SK-N-SH (cell line): ENCODE results near the gene CAPZA2. TPM values are rescaled to one million over a fixed set of nuclear protein-coding genes. Genes with fewer than 3 reads are reported as not detected.

ENCODE experiments used
- CTCF ChIA-PET: fragments of 300-600, 350-600 bp; formaldehyde crosslinking; extraction: SDS; loops from one replicate; lab custom pipeline; 2021; lab: Yijun Ruan, JAX
- POLR2A ChIA-PET: fragments of 350-600 bp; sonication (Branson Sonifier 250); formaldehyde crosslinking; extraction: SDS; loops from one replicate; lab custom pipeline; 2020; ENCODE audit warnings: antibody characterized with exemption, inconsistent platforms; lab: Yijun Ruan, JAX
- DNase-seq: peaks from one replicate; pipeline ENCODE4 v3.0.0; 2012
- H2AFZ ChIP-seq: fragments of 200-600 bp; sonication (generic); 2 replicates; pipeline ENCODE4 v1.8.1; 2016; ENCODE audit warnings: antibody characterized with exemption, mild to moderate bottlenecking, low read depth
- H3F3A ChIP-seq: fragments of 200-600 bp; sonication (generic); replicated peaks from 2 replicates; pipeline ENCODE3; 2016; ENCODE audit warnings: antibody characterized with exemption, mild to moderate bottlenecking; ENCODE audit not compliant: insufficient read depth
- H3K27ac ChIP-seq, 2 experiments: fragments of 200-500 bp in 1 of 2; fragments of 200-600 bp in 1 of 2; sonication (Bioruptor generic) in 1 of 2; sonication (generic), shearing (Covaris generic) in 1 of 2; 2 replicates each; pipeline versions ENCODE4 v1.5.1 to v1.6.1; 2014 to 2016; ENCODE audit warnings: low read depth in 2 of 2, inconsistent platforms in 1 of 2, low read length in 1 of 2, mild to moderate bottlenecking in 1 of 2, mixed read lengths in 1 of 2
- H3K27me3 ChIP-seq: fragments of 200-600 bp; sonication (generic), shearing (Covaris generic); 2 replicates; pipeline ENCODE4 v1.6.1; 2016; ENCODE audit warnings: mixed run types; ENCODE audit not compliant: insufficient read depth
- H3K36me3 ChIP-seq, 2 experiments: fragments of 200-500 bp in 1 of 2; fragments of 200-600 bp in 1 of 2; sonication (Bioruptor generic) in 1 of 2; sonication (generic) in 1 of 2; replicated peaks in 1 of 2; 2 replicates each; pipeline versions ENCODE3 to v1.5.1; 2014 to 2016; ENCODE audit warnings: low read length in 1 of 2, mild to moderate bottlenecking in 1 of 2; ENCODE audit not compliant: insufficient read depth in 2 of 2, control insufficient read depth in 1 of 2
- H3K4me1 ChIP-seq, 2 experiments: fragments of 200-500 bp in 1 of 2; fragments of 200-600 bp in 1 of 2; sonication (Bioruptor generic) in 1 of 2; sonication (generic), shearing (Covaris generic) in 1 of 2; 2 replicates each; pipeline versions ENCODE4 v1.5.1 to v1.6.1; 2014 to 2016; ENCODE audit warnings: low read depth in 1 of 2, low read length in 1 of 2, mixed run types in 1 of 2; ENCODE audit not compliant: insufficient read depth in 2 of 2, control insufficient read depth in 1 of 2
- H3K4me2 ChIP-seq: fragments of 200-600 bp; sonication (generic), shearing (Covaris generic); 2 replicates; pipeline ENCODE4 v1.6.1; 2017; ENCODE audit warnings: mixed run types
- H3K4me3 ChIP-seq, 2 experiments: fragments of 200-500 bp in 1 of 2; fragments of 200-600 bp in 1 of 2; sonication (Bioruptor generic) in 1 of 2; sonication (generic), shearing (Covaris generic) in 1 of 2; 2 replicates each; pipeline versions ENCODE4 v1.5.1 to v1.8.1; 2014 to 2016; ENCODE audit warnings: low read depth in 2 of 2, inconsistent platforms in 1 of 2, low read length in 1 of 2, mild to moderate bottlenecking in 1 of 2, mixed read lengths in 1 of 2, moderate library complexity in 1 of 2
- H3K79me2 ChIP-seq: fragments of 200-600 bp; sonication (generic); 2 replicates; pipeline ENCODE4 v1.8.1; 2017; ENCODE audit warnings: mild to moderate bottlenecking; ENCODE audit not compliant: insufficient read depth
- H3K9ac ChIP-seq: fragments of 200-600 bp; sonication (generic); 2 replicates; pipeline ENCODE4 v1.6.1; 2017; ENCODE audit warnings: mixed run types
- H3K9me2 ChIP-seq: fragments of 200-600 bp; sonication (generic); 2 replicates; pipeline ENCODE4 v1.6.1; 2017; ENCODE audit warnings: mixed run types
- H3K9me3 ChIP-seq: fragments of 200-600 bp; sonication (generic); 2 replicates; pipeline ENCODE4 v1.6.1; 2017; ENCODE audit warnings: mixed run types, mild to moderate bottlenecking, moderate library complexity
- H4K20me1 ChIP-seq: fragments of 200-600 bp; sonication (generic); 2 replicates; pipeline ENCODE4 v1.6.1; 2017; ENCODE audit warnings: mild to moderate bottlenecking, mixed run types; ENCODE audit not compliant: insufficient read depth
- ELF1 ChIP-seq: IDR thresholded peaks from 2 replicates; pipeline ENCODE4 v1.4.0; 2012
- EP300 ChIP-seq, 2 experiments: IDR thresholded peaks; 2 replicates each; pipeline versions ENCODE4 v1.4.0 to v1.6.1; 2012; ENCODE audit warnings: borderline replicate concordance in 1 of 2, low read depth in 1 of 2, low read length in 1 of 2
- FOSL2 ChIP-seq: IDR thresholded peaks from 2 replicates; pipeline ENCODE4 v1.4.0; 2012; ENCODE audit warnings: low read depth, mild to moderate bottlenecking, moderate library complexity, borderline replicate concordance
- FOXJ3 ChIP-seq: sonication (generic); formaldehyde crosslinking; IDR thresholded peaks from 2 replicates; pipeline ENCODE4 v1.5.1; 2020; ENCODE audit warnings: mild to moderate bottlenecking, missing genetic modification reagents
- FOXM1 ChIP-seq: IDR thresholded peaks from 2 replicates; pipeline ENCODE4 v1.4.0; 2012; ENCODE audit warnings: low read depth, mild to moderate bottlenecking
- JUND ChIP-seq: IDR thresholded peaks from 2 replicates; pipeline ENCODE4 v1.4.0; 2012
- RAD21 ChIP-seq: IDR thresholded peaks from 2 replicates; pipeline ENCODE4 v1.6.1; 2012; ENCODE audit warnings: mild to moderate bottlenecking, low read length
- RFX5 ChIP-seq: IDR thresholded peaks from 2 replicates; pipeline ENCODE4 v1.6.1; 2012; ENCODE audit warnings: mild to moderate bottlenecking, improper control_type of control experiment, low read length
- RXRA ChIP-seq: IDR thresholded peaks from 2 replicates; pipeline ENCODE4 v1.4.0; 2012; ENCODE audit warnings: low read depth, mild to moderate bottlenecking, borderline replicate concordance
- TCF12 ChIP-seq: IDR thresholded peaks from 2 replicates; pipeline ENCODE4 v1.4.0; 2012
- TEAD4 ChIP-seq: IDR thresholded peaks from 2 replicates; pipeline ENCODE4 v1.4.0; 2012; ENCODE audit warnings: mild to moderate bottlenecking, borderline replicate concordance; ENCODE audit not compliant: insufficient read depth
- USF1 ChIP-seq: IDR thresholded peaks from 2 replicates; pipeline ENCODE4 v1.4.0; 2012; ENCODE audit warnings: low read depth, borderline replicate concordance
- YY1 ChIP-seq: IDR thresholded peaks from 2 replicates; pipeline ENCODE4 v1.4.0; 2012; ENCODE audit warnings: low read depth, mild to moderate bottlenecking
- WGBS: methylation state at CpG from one replicate; pipeline ENCODE4 v1.1.6; 2017; ENCODE audit warnings: low lambda C conversion rate; 5-methylcytosine and 5-hydroxymethylcytosine counted together
- polyA plus RNA-seq, 3 experiments: library from polyadenylated mRNA; depleted of rRNA; stranded (reverse); fragments of >200 nt; gene quantifications; 2 replicates each; pipeline ENCODE4 v1.2.3, GENCODE V29; 2012
- TF ChIP-seq, protein P1 (sequence below): fragments of 150-350 bp; IDR thresholded peaks from 2 replicates; pipeline ENCODE4 v1.6.1; 2017; ENCODE audit warnings: antibody characterized with exemption, low read length, low read depth, borderline replicate concordance
- TF ChIP-seq, protein P2 (sequence below): fragments of 150-350 bp; IDR thresholded peaks from 2 replicates; pipeline ENCODE4 v1.6.1; 2016; ENCODE audit warnings: mild to moderate bottlenecking, low read depth, low read length
- TF ChIP-seq, protein P3 (sequence below): fragments of 200-600 bp; sonication (generic); IDR thresholded peaks from 2 replicates; pipeline ENCODE4 v1.6.1; 2017; ENCODE audit warnings: antibody characterized with exemption, mild to moderate bottlenecking, moderate library complexity
- TF ChIP-seq, protein P4 (sequence below): IDR thresholded peaks from 2 replicates; pipeline ENCODE4; 2012
- TF ChIP-seq, protein P5 (sequence below): IDR thresholded peaks from 2 replicates; pipeline ENCODE4 v1.6.1; 2012; ENCODE audit warnings: mild to moderate bottlenecking, low read depth, low read length, moderate library complexity

CAPZA2 gene
- polyA plus RNA-seq, 1 of the 3 experiments (the other 2 are of a cell fraction) = 44.6 TPM

DNA sequence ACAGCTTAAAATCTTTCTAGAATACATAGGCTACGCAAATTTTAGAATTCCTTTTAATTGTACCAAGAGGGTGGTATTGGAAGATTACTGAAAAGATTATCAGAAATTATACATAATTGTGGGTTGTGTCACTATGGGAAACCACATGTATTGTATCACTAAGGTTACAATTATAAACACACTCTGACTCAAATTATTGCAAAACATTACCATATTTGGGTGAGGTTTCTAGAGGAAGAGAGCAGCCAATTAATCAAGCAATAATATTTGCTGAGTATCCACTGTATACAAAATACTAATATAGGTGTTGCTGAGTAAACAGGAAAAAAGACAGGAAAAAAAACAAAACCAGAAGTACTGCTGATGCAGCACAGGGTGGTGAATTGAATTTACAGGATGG, 3.1 kb upstream of the CAPZA2 start:
- DNase-seq = no peak
- H3K36me3 ChIP-seq = no peaks in the 10 kb centered on the region
- no peak overlapping the region for H3K4me3 ChIP-seq
- no peaks in the 10 kb centered on the region for H3F3A ChIP-seq
- peaks cover 16% of the 10 kb centered on the region for H3K79me2 ChIP-seq
- H2AFZ ChIP-seq = no peak overlapping the region
- H3K9me3 ChIP-seq = no peaks in the 10 kb centered on the region
- 89% methylated on average over 1 of the region's 1 CpG for WGBS
- CTCF ChIA-PET = no interaction called here
- TF ChIP-seq, protein P1, sequence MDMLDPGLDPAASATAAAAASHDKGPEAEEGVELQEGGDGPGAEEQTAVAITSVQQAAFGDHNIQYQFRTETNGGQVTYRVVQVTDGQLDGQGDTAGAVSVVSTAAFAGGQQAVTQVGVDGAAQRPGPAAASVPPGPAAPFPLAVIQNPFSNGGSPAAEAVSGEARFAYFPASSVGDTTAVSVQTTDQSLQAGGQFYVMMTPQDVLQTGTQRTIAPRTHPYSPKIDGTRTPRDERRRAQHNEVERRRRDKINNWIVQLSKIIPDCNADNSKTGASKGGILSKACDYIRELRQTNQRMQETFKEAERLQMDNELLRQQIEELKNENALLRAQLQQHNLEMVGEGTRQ = no peak
- TF ChIP-seq USF1 = no peak
- TF ChIP-seq RAD21 = no peak
- no peak for TF ChIP-seq ELF1
- TF ChIP-seq FOXJ3 (CRISPR knock-in tag) = no peak
- no peak for TF ChIP-seq JUND
- TF ChIP-seq TEAD4 = no peak
- no peak for TF ChIP-seq YY1
- TF ChIP-seq, protein P2, sequence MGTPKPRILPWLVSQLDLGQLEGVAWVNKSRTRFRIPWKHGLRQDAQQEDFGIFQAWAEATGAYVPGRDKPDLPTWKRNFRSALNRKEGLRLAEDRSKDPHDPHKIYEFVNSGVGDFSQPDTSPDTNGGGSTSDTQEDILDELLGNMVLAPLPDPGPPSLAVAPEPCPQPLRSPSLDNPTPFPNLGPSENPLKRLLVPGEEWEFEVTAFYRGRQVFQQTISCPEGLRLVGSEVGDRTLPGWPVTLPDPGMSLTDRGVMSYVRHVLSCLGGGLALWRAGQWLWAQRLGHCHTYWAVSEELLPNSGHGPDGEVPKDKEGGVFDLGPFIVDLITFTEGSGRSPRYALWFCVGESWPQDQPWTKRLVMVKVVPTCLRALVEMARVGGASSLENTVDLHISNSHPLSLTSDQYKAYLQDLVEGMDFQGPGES = no peak
- no peak for TF ChIP-seq TCF12
- no peak for TF ChIP-seq EP300 (IDR thresholded peaks at IDR 0.05; ENCODE audit: borderline replicate concordance in 1 of 2, low read depth in 1 of 2, low read length in 1 of 2)
- TF ChIP-seq RXRA = no peak
- no peak for TF ChIP-seq FOXM1
- TF ChIP-seq, protein P3, sequence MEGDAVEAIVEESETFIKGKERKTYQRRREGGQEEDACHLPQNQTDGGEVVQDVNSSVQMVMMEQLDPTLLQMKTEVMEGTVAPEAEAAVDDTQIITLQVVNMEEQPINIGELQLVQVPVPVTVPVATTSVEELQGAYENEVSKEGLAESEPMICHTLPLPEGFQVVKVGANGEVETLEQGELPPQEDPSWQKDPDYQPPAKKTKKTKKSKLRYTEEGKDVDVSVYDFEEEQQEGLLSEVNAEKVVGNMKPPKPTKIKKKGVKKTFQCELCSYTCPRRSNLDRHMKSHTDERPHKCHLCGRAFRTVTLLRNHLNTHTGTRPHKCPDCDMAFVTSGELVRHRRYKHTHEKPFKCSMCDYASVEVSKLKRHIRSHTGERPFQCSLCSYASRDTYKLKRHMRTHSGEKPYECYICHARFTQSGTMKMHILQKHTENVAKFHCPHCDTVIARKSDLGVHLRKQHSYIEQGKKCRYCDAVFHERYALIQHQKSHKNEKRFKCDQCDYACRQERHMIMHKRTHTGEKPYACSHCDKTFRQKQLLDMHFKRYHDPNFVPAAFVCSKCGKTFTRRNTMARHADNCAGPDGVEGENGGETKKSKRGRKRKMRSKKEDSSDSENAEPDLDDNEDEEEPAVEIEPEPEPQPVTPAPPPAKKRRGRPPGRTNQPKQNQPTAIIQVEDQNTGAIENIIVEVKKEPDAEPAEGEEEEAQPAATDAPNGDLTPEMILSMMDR = no peak
- TF ChIP-seq, protein P4, sequence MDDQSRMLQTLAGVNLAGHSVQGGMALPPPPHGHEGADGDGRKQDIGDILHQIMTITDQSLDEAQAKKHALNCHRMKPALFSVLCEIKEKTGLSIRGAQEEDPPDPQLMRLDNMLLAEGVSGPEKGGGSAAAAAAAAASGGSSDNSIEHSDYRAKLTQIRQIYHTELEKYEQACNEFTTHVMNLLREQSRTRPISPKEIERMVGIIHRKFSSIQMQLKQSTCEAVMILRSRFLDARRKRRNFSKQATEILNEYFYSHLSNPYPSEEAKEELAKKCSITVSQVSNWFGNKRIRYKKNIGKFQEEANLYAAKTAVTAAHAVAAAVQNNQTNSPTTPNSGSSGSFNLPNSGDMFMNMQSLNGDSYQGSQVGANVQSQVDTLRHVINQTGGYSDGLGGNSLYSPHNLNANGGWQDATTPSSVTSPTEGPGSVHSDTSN = no peak
- TF ChIP-seq, protein P5, sequence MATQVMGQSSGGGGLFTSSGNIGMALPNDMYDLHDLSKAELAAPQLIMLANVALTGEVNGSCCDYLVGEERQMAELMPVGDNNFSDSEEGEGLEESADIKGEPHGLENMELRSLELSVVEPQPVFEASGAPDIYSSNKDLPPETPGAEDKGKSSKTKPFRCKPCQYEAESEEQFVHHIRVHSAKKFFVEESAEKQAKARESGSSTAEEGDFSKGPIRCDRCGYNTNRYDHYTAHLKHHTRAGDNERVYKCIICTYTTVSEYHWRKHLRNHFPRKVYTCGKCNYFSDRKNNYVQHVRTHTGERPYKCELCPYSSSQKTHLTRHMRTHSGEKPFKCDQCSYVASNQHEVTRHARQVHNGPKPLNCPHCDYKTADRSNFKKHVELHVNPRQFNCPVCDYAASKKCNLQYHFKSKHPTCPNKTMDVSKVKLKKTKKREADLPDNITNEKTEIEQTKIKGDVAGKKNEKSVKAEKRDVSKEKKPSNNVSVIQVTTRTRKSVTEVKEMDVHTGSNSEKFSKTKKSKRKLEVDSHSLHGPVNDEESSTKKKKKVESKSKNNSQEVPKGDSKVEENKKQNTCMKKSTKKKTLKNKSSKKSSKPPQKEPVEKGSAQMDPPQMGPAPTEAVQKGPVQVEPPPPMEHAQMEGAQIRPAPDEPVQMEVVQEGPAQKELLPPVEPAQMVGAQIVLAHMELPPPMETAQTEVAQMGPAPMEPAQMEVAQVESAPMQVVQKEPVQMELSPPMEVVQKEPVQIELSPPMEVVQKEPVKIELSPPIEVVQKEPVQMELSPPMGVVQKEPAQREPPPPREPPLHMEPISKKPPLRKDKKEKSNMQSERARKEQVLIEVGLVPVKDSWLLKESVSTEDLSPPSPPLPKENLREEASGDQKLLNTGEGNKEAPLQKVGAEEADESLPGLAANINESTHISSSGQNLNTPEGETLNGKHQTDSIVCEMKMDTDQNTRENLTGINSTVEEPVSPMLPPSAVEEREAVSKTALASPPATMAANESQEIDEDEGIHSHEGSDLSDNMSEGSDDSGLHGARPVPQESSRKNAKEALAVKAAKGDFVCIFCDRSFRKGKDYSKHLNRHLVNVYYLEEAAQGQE = no peak
- TF ChIP-seq FOSL2 = no peak
- TF ChIP-seq RFX5 = no peak
- TF ChIP-seq, all 33 proteins: peak for 0
- Histone ChIP-seq H3K4me1 (peaks cover 0 to 7% of the 10 kb centered on the region in 2 experiments; a peak in 2 of 4 replicates), H4K20me1 (peaks cover 13% of the 10 kb centered on the region), H3K4me2 (no peak overlapping the region), H3K27me3 (peaks cover 15% of the 10 kb centered on the region), H3K9ac (no peak overlapping the region), H3K27ac (no peak overlapping the region), H3K9me2 (no peaks in the 10 kb centered on the region)
- POLR2A ChIA-PET = no interaction called here
